IMR-90 (cell line): ENCODE results near the gene FEM1A.

ENCODE experiments used
- BHLHE40 ChIP-seq: fragments of 150-350 bp; IDR thresholded peaks from 2 replicates; pipeline ENCODE4 v1.6.1; 2016; ENCODE audit warnings: mild to moderate bottlenecking, low read depth, low read length
- POLR2A ChIP-seq: IDR thresholded peaks from 2 replicates; pipeline ENCODE4 v1.6.1; 2012; ENCODE audit warnings: mild to moderate bottlenecking, low read depth, low read length
- TF ChIP-seq, protein P1 (sequence below): conservative IDR thresholded peaks from 2 replicates; pipeline ENCODE4 v1.5.1; 2012; ENCODE audit warnings: mild to moderate bottlenecking, low read depth, low read length, improper control_type of control experiment

DNA sequence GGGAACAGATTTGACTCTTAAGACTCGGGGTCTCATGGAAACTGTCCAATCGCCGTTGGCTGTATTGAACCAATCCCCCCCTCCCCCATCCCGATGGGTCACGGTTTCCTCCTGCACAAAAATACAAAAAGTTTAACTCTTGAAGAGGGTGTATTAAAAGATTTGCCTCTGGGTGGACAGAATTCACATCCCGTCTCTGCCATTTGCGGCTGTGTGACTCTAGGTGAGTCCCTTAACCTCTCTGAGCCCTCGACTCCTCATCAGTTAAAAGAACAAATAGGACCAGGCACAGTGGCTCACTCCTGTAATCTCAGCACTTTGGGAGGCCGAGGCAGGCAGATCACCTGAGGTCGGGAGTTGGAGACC is 31.3 kb upstream of the FEM1A start:
- TF ChIP-seq POLR2A (no peak), BHLHE40 (no peak)
- TF ChIP-seq, protein P1, sequence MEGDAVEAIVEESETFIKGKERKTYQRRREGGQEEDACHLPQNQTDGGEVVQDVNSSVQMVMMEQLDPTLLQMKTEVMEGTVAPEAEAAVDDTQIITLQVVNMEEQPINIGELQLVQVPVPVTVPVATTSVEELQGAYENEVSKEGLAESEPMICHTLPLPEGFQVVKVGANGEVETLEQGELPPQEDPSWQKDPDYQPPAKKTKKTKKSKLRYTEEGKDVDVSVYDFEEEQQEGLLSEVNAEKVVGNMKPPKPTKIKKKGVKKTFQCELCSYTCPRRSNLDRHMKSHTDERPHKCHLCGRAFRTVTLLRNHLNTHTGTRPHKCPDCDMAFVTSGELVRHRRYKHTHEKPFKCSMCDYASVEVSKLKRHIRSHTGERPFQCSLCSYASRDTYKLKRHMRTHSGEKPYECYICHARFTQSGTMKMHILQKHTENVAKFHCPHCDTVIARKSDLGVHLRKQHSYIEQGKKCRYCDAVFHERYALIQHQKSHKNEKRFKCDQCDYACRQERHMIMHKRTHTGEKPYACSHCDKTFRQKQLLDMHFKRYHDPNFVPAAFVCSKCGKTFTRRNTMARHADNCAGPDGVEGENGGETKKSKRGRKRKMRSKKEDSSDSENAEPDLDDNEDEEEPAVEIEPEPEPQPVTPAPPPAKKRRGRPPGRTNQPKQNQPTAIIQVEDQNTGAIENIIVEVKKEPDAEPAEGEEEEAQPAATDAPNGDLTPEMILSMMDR: no peak
